Brain microvascular endothelial cell (primary cell): ENCODE data around the gene CUBN.

Experiments used
- DNase-seq: peaks from one replicate; pipeline ENCODE4 v3.0.0-alpha.2; 2020
- H3K27ac ChIP-seq: fragments of 250-450 bp; sonication (Bioruptor Pico); 2 replicates; pipeline ENCODE4 v1.5.1; 2020; ENCODE audit warnings: mild to moderate bottlenecking, moderate library complexity
- H3K27me3 ChIP-seq: fragments of 250-450 bp; sonication (Bioruptor Pico); replicated peaks from 2 replicates; pipeline ENCODE4 v1.5.1; 2020; ENCODE audit warnings: mild to moderate bottlenecking
- H3K36me3 ChIP-seq: fragments of 250-450 bp; sonication (Bioruptor Pico); replicated peaks from 2 replicates; pipeline ENCODE4 v1.5.1; 2020; ENCODE audit warnings: mild to moderate bottlenecking
- H3K4me3 ChIP-seq: 2 replicates; pipeline ENCODE4 v1.5.1; 2011; ENCODE audit warnings: low read depth, mild to moderate bottlenecking, control low read depth, low read length, moderate library complexity
- in situ Hi-C: cut with HindIII; loops from 2 replicates; pipeline ENCODE4 v1.10.0; 2017; ENCODE audit warnings: low sequenced_read_pairs, low pct_ligation_motif_present
- TF ChIP-seq, protein P1 (sequence below): IDR thresholded peaks from 2 replicates; pipeline ENCODE4 v1.5.1; 2011; ENCODE audit warnings: low read depth, mild to moderate bottlenecking, moderate library complexity, low read length, control low read depth, inconsistent platforms; ENCODE audit errors: missing control alignments

Gene CUBN

DNA sequence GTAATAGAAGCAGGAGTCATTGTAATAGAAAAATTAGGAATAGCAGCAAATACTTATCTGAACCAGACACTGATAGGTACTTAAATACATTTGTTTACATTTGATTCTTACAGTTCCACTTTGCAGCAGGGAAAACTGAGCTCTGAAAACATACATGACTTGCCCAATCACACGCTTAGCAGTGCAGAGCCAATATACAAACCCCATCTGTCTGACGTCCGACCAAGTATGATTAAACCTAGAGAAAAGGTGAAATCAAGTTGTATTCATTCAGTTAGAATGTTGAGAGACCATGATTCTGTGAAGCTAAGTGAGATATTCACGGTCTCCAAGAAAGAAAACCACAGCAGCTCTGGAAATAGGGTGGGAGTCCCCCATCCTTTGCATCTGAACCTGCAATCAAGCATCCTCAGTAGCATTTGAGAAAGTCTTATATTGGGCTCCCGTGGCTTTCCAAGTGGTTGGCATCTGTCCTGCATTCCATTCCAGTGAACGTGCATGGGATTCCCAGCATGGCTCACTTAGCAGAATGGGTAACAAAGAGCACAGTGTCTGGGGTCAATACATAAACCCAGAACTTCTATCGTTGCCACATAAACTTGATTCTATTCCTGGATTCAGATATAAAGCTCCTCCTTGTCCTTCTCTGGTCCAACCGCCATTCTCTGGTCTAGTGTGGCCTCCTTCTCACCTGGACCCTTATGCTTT lies 163.7 kb downstream of the CUBN start:
- H3K27ac ChIP-seq = peak overlapping the region; percentile 85
- in situ Hi-C loops = no loop called here
- no peaks in the 10 kb centered on the region for H3K36me3 ChIP-seq
- H3K4me3 ChIP-seq = no peak overlapping the region
- H3K27me3 ChIP-seq = no peaks in the 10 kb centered on the region
- TF ChIP-seq, protein P1, sequence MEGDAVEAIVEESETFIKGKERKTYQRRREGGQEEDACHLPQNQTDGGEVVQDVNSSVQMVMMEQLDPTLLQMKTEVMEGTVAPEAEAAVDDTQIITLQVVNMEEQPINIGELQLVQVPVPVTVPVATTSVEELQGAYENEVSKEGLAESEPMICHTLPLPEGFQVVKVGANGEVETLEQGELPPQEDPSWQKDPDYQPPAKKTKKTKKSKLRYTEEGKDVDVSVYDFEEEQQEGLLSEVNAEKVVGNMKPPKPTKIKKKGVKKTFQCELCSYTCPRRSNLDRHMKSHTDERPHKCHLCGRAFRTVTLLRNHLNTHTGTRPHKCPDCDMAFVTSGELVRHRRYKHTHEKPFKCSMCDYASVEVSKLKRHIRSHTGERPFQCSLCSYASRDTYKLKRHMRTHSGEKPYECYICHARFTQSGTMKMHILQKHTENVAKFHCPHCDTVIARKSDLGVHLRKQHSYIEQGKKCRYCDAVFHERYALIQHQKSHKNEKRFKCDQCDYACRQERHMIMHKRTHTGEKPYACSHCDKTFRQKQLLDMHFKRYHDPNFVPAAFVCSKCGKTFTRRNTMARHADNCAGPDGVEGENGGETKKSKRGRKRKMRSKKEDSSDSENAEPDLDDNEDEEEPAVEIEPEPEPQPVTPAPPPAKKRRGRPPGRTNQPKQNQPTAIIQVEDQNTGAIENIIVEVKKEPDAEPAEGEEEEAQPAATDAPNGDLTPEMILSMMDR = no peak
- DNase-seq = peak; percentile 94

DNA sequence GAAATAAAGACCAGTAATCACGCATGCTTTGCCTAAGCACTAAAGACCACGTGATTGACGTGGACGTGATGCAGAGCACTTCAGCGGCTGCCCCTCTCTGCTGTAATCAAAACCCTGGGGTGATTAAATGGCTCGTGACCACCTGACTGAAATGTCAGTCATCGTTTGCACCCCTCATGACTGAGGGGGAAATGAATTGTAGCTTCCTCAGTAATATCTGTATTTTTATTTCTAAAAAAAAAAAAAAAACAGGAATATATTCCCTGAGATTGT lies 164.3 kb downstream of the CUBN start:
- TF ChIP-seq, protein P1 = no peak
- H3K27me3 ChIP-seq = no peaks in the 10 kb centered on the region
- in situ Hi-C loops = no loop called here
- DNase-seq = no peak
- H3K4me3 ChIP-seq = no peak overlapping the region
- no peak overlapping the region for H3K27ac ChIP-seq
- no peaks in the 10 kb centered on the region for H3K36me3 ChIP-seq

DNA sequence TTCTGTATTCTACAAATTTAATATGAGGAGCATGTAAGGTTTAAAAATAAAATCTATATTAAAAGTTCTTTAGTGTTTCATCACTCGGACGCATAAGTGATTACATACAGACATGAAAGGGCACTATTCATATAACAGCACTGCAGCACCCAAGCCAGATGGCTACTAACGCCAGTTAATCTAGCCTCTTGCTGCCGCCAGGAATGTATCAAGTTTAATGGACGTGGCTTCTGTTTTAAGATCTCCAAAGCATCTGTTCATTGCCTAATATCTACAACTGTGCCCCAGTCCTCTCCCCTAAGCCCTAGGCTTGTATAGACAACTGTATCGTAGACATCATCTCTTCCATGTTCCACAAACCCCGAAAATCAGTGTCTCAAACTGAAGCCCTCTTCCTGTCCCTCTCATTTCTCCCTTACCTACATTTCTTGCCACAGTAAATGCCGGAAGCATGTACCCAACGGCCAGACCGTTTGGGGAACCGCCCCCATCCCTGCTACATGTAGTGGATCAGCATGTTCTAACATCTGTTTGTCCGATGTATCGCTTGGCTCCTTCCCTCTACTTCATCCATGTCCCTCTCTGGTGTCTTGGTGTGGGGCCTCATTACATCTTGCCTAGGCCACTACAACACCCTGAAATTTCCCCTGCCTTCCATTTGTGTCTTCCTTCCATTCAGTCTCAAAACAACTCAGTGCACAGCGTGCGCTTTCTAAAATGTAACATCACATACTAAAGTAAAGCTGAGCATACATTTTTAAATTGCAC lies 164.9 kb downstream of the CUBN start:
- H3K4me3 ChIP-seq = no peak overlapping the region
- no peaks in the 10 kb centered on the region for H3K27me3 ChIP-seq
- no peaks in the 10 kb centered on the region for H3K36me3 ChIP-seq
- H3K27ac ChIP-seq = no peak overlapping the region
- TF ChIP-seq, protein P1 = no peak
- DNase-seq = no peak
- in situ Hi-C loops = no loop called here

DNA sequence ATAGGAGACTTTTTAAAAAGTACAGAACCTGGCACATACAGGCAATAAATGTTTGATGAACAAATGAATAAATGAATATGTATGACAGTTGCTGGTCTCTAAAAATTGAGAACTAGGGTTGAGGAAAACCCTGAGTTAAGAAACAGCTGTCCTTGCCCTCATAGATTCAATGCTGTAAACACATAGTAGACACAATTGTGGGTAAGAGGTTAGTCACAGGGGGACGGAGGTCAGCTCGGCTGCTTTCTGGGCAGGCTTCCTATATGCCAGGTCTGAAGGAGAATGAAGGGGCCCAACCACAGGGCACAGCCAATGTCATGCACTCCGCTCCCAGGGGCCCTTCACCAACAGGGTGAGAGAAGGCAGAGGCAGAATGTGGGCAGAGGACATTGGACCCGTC lies 169.1 kb downstream of the CUBN start:
- DNase-seq = no peak
- Histone ChIP-seq H3K27ac (no peak overlapping the region), H3K4me3 (no peak overlapping the region), H3K36me3 (no peaks in the 10 kb centered on the region), H3K27me3 (no peaks in the 10 kb centered on the region)
- TF ChIP-seq, protein P1 = no peak
- in situ Hi-C loops = no loop called here

DNA sequence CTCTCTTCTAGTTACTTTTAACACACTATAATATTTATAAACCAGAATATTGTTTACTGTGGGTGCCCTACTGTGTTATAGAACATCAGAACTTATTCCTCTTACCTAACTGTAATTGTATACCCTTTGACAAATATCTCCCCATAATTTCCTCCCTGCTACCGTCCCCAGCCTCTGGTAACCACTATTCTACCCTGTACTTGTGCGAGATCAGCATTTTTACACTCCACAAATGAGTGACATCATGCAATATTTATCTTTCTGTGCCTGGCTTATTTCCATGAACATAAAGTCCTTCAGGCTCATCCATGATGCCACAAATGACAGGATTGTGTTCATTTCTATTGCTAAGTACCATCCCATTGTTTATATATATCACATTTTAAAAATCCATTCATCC lies 172.6 kb downstream of the CUBN start:
- DNase-seq = no peak
- H3K27me3 ChIP-seq = no peaks in the 10 kb centered on the region
- H3K27ac ChIP-seq = no peak overlapping the region
- in situ Hi-C loops = no loop called here
- H3K36me3 ChIP-seq = no peaks in the 10 kb centered on the region
- no peak overlapping the region for H3K4me3 ChIP-seq
- TF ChIP-seq, protein P1 = no peak
